ENCODE results near the gene PRRG1.

- no peak for TF ChIP-seq TCF12 (IDR thresholded peaks at IDR 0.05)
- no peak for TF ChIP-seq POLR2AphosphoS5 (IDR thresholded peaks at IDR 0.05; ENCODE audit: low read depth, low read length)
- TF ChIP-seq CTCF (IDR thresholded peaks at IDR 0.05), result no peak
- no peak for TF ChIP-seq GATA2 (CRISPR knock-in tag; IDR thresholded peaks at IDR 0.05)
- TF ChIP-seq EZH2phosphoT487 (IDR thresholded peaks at IDR 0.05; ENCODE audit: borderline replicate concordance, low read depth), result no peak
- TF ChIP-seq PBX3 (IDR thresholded peaks at IDR 0.05), result no peak
- no peak for TF ChIP-seq RFX5 (IDR thresholded peaks at IDR 0.05; ENCODE audit: low read length)
- TF ChIP-seq EP300 (IDR thresholded peaks at IDR 0.05; ENCODE audit: borderline replicate concordance in 1 of 2, low read depth in 1 of 2, low read length in 1 of 2), result no peak
- no peak for TF ChIP-seq USF1 (IDR thresholded peaks at IDR 0.05; ENCODE audit: borderline replicate concordance, low read depth)
- TF ChIP-seq ZBTB33 (IDR thresholded peaks at IDR 0.05; ENCODE audit: borderline replicate concordance, low read depth), result no peak
- TF ChIP-seq NRF1 (IDR thresholded peaks at IDR 0.05; ENCODE audit: low read depth, low read length), result no peak
- no peak for TF ChIP-seq SMC3 (IDR thresholded peaks at IDR 0.05; ENCODE audit: low read depth, low read length)
Observed at GRCh38 chrX:37332055-37332454, 17.1 kb upstream of the PRRG1 start.
